Measurements from ENCODE around the gene TSEN15.
"Not testable (repeated sequence)": the region's sequence is repeated elsewhere in the genome, so short reads cannot be mapped to it uniquely, and the experiment has no call there.

Gene TSEN15

DNA sequence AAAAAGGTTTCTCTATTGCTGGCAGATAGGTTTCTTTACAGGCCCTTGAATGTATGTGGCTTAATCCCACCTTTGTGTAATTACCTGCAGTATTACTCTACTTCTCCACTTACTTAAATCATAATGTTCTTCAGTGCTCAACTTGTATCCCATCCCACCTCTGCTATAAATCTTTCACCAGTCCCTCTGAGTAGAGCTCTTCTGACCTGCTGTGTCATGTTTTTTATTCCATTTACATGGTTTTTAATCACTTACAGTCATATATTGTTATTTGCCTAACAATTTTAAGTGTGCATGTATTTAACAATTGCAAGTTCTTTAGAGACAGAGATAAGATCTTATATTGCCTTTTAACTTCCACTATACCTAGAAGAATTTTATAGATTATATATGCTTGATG lies 2.4 kb downstream of the TSEN15 start:
- DNase-seq = no peak

DNA sequence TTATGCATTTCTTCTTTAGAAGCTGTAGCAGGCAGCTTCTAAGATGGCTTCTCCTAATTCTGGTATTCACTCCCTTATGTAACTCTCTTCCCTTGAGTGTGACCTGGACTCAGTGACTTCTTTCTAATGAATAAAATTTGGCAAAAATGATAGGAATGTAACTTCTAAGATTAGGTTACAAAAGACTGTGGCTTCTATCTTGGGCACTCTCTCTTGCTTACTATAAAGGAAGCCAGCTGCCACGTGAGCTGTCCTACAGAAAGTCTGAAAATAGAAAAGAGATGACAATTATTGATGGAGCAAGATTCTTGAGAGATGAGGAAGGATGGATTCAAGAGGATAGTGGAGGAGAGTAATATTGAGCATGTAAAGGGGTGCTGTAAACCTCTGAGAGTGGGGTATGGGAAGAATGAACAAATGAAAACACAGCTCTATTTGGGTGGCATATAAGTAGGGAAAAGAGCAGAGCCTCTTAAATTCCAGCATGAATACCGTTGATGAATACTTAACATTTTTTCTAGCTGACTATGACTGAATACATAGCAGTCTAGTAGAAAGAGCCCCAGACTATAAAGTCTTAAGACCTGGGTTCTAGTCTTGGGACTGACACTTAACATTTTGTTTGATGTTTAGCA lies 5.5 kb downstream of the TSEN15 start:
- DNase-seq = peak; percentile 94

DNA sequence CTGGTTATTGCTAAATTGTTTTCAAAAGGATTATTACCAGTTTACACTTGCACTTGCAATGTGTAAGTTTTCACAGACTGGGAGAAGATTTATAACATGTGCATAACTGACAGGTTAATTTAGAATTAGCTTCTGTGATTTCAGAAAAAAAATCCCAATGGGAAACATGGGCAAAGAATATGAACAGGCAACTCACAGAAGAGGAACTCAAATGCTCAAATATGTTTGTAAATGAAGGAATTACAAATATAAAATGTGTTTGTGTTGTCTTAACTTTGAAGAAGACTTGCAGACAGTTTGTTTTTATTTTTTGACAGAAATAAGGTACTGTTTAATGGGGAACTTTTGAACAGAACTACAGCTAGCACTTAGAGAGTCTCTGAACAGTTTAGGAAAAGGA lies 8.4 kb downstream of the TSEN15 start:
- no peak for DNase-seq

DNA sequence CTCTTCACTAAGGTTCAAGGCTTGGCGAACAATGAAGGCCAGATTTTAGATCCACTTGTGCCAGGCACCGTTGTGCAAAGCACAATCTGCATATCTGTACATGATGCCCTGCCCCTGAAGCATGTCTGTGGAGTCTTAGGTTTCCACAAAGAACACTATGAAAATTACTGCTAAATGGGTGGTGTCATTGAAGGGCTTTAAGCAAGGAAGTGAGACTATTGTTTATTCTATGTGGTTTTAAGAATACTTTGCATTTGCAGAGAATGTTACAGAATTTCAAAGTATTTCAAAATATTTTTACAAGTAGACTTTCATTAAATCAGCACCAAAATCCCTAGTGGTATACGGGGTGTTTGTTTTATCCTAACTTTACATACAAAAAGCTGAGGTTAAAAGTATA lies 8.8 kb downstream of the TSEN15 start:
- DNase-seq = peak; percentile 43

DNA sequence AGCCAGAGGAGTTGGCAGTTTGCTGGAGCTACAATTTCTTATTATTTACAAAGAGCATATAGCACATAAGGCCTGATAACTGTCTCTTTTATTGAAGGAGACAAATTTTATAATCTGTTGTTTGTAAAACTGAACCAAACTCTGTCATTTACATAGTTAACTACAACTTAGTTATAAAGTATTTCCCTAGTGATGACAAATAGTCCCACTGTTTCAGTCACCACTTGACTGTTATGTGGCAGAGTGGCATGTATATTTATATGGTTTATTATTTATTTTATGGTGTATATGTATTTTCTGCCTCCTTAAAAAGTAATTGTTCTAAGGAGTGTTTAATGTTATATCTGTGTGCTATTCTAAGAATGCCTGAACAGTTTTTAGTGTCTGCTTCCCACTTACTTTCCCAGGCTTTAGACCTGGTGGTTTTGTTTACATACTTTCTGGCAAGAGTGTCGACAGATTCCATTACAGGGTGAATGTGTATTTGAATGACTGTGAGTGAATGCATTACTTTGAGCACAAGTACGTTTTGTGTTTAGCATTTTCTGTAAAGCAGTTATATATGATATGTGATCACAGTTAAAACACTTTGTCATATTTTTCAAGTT lies 10.0 kb downstream of the TSEN15 start:
- peak; percentile 81 for DNase-seq

DNA sequence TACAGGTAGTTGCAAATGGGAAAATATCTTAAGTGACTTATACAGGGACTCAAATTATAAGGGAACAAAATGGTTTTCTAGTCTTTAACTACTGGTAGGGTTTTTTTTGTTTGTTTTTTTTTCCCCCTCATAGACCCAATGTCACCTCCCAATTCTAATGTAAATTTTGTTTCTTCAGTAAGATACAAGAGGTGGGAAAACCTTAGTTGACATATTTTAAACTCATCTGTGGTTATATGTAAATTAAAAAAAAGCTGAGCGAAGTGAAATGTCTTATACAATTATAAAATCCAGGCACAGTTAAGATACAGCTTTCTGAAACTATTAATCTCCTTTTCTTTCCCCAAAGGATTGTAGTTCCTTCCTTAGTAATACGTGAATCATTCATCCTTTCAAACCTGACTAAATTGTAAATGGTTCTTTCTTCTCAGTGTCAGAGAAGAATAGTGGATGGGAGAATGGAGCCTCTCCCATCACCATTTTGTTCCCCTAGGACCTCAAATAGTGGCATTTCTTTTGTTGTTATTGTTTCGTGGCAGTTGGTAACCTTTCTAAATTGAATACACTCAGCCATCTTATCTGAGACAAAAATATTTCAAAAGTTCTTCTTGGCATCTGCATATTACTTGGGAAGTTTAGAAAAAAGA lies 11.2 kb downstream of the TSEN15 start:
- DNase-seq = no peak

DNA sequence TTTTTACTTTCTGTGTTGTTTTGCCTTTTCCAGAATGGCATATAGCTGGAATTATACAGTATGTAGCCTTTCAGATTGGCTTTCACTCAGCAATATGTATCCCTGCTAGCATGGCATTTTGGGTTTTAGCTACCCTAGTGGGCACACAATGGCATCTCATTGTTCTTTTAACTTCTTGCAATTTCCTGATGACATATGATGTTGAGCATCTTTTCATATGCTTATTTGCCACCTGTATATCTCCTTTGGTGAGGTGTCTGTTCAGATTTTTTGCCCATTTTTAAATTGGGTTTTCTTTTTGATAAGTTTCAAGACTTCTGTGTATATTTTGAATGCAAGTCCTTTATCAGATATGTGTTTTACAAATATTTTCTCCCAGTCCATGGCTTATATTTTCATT lies 14.0 kb downstream of the TSEN15 start:
- DNase-seq = no peak

DNA sequence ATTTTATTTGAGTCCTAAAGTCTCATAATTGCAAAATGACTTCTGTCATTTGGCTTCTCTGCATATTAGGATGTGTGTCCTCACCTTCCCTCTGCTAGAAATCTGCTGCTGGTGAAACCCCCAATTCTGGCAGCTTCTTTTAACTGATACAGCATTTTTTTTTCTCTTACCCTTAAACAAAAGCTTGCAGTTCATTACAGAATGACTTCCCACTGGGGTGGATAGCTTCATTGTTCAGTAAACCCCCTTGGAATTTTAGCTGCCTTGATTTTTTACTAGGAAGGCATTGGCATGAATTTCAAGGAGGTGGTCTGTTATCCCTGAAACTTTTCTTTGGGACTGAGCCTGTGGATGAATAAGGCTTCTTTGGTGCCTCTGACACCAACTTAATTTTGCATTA lies 16.8 kb downstream of the TSEN15 start:
- DNase-seq = no peak

DNA sequence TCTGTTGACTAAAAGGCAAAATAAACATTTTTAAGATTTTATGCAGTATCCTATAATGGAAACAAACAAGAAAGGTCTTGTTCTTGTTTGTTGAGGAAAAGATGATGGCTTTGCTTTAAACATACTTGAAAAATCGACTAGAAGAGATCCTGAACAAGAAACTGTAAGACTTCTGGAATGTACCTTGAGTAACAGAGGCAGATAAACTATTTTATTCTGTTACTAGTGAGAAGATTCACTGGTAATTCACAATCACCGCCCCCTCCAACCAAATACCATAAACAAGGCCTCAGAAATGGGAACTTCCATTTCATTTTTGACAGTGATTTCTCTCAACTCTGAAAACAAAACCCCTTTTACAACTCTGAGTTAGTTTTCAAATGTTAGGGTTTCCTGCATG lies 18.1 kb downstream of the TSEN15 start:
- no peak for DNase-seq

DNA sequence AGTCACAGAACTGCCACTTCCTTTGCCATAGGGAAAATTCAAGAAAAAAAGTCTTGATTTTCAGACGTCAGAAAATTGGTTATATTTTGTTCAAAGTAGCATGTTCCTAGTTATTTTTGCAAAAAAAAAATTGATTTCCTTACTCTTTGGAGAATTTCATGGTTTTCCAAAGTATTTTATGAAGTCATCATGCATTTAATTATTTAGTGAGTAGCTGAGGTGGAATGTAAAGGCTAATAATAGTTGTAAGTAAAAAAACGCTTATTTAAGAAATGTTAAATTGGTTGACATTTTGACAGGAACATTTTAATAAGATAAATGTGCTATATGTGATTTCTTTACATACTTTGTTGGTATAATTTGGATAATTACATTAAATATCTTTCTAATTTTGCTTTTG lies 20.8 kb downstream of the TSEN15 start:
- DNase-seq = peak; percentile 24

DNA sequence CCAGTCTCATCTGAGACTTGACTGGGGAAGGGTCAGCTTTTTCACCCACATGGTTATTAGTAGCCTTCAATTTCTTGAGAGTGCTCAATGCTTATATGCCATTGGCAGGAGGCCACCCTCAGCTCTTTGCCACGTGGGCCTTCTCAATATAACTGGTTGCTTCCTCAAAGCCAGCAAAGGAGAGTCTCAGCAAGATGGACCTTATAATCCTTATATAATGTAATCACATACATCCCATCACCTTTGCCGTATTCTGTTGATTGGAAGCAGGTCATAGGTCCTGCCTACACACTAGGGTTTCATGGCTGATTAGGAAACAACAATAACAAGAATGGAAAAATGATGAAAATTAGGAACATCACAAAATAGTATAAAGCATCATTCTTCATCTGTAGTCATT lies 22.9 kb downstream of the TSEN15 start:
- no peak for DNase-seq

DNA sequence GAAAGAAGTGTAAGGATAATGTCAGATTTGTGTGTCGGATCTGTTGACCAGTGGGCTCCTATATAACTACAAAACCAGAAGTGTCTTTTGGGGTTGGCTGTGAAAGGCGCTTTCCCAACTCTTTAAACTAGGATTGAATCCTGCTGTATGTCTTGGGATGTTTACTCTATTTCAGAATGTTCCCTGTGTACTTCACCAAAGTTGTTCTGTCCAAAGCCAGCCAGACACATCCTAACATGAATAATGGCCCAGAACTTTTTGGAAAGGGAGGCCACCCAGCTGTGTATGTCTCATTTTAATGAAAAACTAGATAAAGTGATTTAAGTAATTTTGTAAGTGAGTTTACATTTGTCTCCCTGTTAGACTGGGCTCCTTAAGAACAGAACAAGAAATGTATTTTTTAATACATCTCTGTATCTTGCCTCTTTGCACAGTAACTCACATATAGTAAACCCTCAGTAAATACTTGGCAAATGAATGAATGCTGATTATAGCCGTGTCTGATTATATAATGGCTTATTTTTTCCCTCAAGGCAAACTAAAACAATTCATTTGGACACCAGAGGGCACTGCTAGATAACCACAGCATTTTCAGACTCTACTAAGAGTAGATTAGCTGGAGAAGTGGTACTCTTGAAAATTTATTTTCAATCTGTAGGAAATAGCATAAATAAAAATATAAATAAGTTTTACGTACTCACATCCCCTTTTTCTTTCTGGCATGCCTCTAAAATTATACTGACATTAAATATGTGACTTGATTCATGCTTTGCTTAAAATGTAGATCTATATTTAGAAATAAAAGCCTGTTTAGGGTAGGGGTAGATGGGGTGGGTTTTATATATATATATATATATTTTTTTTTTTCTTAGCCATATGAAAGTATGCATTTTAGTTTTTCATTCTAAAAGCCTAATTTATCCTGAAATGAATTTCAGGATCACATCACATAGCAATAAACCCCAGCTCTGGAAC lies 23.8 kb downstream of the TSEN15 start:
- peak; percentile 58 for DNase-seq

DNA sequence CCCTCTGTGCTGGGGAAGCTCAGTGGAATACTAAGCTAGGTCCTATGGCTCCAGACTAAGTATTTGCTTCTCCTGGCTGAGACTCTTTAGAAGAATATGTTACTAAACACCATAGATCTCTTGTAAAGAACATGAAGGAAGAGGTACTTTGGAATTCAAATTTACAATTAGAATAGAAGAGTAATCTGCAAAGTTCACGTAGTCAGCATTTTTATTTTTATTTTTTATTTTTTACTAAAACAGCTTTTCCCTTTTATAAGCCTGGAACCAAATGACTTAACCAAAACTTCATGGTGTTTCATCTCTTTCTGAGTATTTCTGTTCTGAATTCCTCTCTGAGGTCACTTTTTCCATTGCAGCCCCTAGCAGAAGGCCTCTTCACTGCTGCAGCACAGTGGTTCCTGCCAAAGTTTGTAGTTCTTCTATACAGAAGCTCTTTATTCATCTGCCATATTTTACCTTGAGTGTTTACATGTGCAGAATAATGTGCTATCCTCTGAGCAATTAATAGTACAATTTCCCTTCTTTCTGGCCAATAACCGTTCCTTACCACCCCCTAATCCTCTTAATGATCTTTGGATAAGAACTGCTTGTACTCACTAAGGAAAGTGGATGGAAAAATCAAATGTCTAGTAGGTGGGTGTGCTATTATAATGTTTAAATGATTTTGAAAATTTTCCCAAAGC lies 27.2 kb downstream of the TSEN15 start:
- DNase-seq = no peak

DNA sequence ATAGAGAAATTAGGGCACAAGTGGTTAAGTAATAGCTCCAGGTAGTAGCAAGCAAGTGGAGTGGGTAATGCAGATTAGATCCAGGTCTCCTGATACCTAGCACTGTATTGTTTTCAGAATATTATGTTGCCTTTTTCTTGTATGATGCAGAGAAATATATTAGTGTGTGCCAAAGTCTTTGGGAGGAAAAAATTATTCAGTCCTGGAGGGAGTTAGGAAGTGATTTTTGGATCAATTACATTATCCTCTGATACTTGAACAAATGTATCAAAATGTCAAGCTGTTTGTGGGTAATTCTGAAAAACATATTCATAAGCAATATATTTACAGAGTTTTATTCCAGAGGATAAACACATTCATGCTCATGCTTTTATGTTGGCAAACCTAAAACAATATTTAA lies 28.8 kb downstream of the TSEN15 start:
- DNase-seq = no peak

DNA sequence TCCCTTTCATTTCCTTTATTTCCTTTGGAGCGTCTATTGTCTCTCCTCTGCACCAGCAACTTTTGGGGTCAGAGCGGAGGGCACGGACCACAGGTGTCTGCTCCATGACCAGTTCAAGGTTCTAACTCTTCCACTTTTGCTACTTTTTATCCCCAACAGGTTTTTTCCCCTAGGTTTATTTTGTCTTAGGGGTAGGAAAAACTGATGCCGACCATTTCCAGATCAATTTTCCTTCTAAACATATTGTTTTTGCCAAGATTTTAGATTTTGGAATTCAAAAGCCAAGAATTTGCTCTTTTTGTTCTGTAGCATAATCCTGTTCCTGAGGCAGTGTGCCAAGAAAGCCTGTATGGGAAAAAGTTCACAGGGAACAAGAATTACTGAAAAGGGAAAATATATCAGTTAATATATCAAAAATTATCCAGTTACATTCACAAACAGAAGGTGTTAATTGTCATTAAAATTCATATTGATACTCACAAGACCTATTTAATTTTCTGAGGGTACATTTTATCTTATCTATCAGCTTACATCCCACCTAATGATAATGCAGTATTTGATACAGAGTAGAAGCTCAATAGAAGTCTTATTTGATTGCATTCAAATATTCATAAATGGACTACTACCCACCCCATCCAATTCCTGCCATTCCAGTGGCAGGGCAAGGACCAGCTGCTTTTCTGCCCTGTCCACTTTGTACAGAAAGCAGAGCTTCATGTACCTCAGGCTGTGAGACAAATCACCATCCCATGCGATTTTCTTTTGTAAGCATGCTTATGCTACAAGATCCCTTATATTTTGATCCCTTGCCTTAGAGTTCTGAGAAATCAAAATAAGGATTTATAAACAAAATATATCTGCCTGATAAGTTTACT lies 31.2 kb downstream of the TSEN15 start:
- no peak for DNase-seq

DNA sequence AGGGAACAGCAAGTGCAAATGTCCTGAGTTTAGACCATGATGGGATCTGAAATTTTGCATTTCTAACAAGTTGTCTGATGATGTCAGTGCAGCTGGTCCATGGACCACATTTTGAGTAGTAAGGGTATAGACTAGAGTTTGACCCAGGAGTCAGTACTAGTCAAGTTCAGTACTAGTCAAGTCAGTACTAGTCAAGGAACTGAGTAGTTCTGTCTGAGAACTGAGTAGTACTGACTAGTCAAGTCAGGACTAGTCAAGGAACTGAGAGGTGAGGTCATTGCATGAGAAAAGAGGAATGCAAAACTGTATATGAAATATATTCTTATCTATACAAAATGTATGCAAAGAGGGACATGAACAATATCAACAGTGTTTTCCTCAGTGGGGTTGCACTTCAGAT lies 34.1 kb downstream of the TSEN15 start:
- DNase-seq = no peak

DNA sequence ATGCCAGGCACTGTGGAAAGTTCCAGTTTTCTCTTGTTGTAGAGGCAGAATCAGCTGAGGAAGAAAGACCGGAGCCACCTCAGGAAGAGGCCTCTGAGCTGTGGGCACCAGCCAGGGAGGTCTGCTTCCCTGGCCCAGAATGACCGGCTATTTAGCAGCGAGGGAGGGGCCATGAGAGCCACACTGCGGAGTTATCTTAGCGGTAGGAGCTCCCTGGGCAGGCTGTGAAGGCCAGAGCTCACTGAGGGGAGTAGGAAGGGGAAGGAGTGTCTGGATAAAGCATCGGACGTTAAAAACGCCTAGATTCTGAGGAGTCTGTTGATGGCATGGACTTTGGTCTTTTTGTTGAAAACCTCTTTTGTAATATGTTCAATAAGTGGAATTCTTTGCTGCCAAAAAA lies 36.5 kb downstream of the TSEN15 start:
- DNase-seq = no peak

DNA sequence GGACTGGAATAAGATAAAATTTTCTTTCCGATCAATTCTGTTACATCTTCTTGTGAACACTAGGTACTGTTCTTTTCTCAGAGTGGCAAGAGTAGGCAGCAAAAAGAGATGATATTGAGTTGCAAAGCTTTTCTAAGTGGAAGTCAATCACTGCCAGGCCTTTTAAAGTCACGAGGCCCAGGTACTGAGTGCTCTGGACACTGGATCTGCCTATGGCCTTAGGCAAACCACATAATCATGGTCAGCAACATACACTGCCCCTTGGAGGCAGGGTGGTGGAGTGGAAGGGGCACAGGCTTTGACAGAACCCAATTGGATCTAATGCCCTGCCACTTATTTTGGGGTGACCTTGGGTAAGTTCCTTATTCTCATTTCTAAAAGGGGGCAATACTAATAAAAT lies 41.5 kb downstream of the TSEN15 start:
- no peak for DNase-seq

DNA sequence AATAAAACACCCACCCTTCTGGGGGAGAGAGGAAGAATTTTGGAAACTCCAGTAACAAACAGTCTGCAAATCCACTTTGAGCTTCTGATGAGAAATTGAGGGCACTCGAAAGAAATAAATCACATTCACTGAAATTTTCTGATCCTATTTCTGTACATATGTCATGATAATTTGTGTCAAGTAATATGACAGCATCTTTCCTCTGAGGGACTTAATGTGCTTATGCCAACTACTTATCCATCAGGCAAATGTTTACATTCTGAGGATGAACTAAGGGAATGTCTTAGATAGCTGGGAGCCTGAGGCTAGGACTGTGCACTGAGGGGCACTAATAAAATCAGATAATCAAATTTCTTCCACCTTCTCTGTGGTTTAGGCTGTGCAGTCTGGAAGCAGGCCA lies 44.5 kb downstream of the TSEN15 start:
- DNase-seq = no peak

DNA sequence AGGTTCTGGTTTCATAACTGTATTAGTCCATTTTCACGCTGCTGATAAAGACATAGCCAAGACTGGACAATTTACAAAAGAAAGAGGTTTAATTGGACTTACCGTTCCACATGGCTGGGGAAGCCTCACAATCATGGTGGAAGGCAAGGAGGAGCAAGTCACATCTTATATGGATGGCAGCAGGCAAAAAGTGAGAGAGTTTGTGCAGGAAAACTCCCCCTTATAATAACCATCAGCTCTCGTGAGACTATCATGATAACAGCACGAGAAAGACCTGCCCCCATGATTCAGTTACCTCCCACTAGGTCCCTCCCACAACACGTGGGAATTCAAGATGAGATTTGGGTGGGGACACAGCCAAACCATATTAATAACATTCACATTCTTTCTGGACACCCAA lies 45.0 kb downstream of the TSEN15 start:
- not testable (repeated sequence) for DNase-seq

DNA sequence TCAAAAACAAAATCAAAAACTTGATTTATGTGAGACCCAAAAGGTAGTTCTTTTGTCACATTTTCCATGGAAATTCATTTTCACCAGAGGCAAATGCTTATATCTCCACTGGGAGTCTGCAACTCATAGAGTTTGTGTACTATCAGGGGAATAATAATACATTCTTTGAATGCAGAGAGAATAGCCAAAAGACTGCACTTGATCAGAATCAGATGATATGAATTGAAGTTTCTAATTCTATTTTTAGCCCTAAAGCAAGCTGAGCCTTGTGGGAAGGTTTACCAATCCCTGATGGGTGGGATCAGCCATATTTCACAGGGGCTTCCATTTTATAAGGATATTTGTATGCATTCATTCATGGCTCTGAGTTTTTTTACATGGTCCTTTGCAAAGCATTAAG lies 49.6 kb downstream of the TSEN15 start:
- no peak for DNase-seq

DNA sequence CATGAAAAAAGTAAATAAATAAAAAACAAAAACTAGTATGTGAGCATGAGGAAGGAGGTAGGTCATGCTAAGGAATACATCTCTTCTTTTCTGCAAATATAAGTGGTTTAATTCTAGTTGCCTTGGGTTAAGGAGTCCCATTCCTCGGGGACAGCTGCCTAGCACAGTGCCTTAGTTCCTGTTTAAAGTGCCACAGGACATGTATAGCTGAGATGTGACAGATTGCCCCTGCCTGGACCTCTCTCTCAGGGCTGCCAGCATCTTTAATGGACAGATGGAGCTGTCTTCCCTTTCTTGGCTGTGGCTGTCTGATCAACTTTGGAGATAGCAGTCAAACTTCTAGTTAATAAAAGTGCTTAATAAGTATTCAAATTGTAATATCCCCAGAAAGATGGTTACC lies 50.0 kb downstream of the TSEN15 start:
- DNase-seq = no peak

Data from fibroblast of skin of abdomen (primary cell).